GM12891 (cell line): ENCODE measurements around the gene HOXB7.

Experiments used
- PAX5 ChIP-seq: IDR thresholded peaks from 2 replicates; pipeline ENCODE4 v1.6.1; 2011; ENCODE audit warnings: low read length, moderate library complexity, mild to moderate bottlenecking; ENCODE audit not compliant: insufficient read depth, severe bottlenecking
- POLR2AphosphoS5 ChIP-seq: IDR thresholded peaks from 2 replicates; pipeline ENCODE4 v1.6.1; 2011; ENCODE audit warnings: low read depth, low read length, control low read depth
- TAF1 ChIP-seq: IDR thresholded peaks from 2 replicates; pipeline ENCODE4 v1.6.1; 2011; ENCODE audit warnings: low read depth, low read length, control low read depth

GRCh38 chr17:48567646-48568354 is 43.0 kb downstream of the HOXB7 start:
- TF ChIP-seq POLR2AphosphoS5 (no peak), TAF1 (no peak), PAX5 (no peak)
